Activated CD8-positive, alpha-beta memory T cell treated with anti-CD3 and anti-CD28 coated beads for 24 hours (primary cell): Measurements from ENCODE around the gene CENPK.
"Not testable (repeated sequence)": the region's sequence is repeated elsewhere in the genome, so short reads cannot be mapped to it uniquely, and the experiment has no call there.

Source experiments
- DNase-seq: peaks from one replicate; pipeline ENCODE4 v3.0.0-alpha.2; 2020

The CENPK gene

GRCh38 chr5:65506961-65507360 is 56.0 kb downstream of the CENPK start:
- DNase-seq: no peak

- DNase-seq: no peak
Observed at GRCh38 chr5:65489119-65489518, 73.8 kb downstream of the CENPK start.

- DNase-seq: not testable (repeated sequence)
Observed at GRCh38 chr5:65488038-65488687, 74.8 kb downstream of the CENPK start.

DNA sequence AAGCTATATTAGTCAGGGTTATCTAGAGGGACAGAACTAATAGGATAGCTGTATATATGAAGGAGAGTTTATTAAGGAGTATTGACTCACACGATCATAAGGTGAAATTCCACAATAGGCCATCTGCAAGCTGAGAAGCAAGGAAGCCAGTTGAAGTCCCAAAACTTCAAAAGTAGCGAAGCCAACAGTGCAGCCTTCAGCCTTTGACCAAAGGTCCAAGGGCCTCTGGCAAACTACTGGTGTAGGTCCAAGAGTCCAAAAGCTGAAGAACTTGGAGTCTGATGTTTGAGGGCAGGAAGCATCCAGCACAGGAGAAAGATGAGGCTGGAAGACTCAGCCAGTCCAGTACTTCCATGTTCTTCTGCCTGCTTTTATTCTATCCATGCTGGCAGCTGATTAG is 76.2 kb downstream of the CENPK start:
- DNase-seq: not testable (repeated sequence)

GRCh38 chr5:65485405-65485804 is 77.6 kb downstream of the CENPK start:
- DNase-seq: no peak

GRCh38 chr5:65483546-65484346 is 79.2 kb downstream of the CENPK start:
- DNase-seq: no peak

DNA sequence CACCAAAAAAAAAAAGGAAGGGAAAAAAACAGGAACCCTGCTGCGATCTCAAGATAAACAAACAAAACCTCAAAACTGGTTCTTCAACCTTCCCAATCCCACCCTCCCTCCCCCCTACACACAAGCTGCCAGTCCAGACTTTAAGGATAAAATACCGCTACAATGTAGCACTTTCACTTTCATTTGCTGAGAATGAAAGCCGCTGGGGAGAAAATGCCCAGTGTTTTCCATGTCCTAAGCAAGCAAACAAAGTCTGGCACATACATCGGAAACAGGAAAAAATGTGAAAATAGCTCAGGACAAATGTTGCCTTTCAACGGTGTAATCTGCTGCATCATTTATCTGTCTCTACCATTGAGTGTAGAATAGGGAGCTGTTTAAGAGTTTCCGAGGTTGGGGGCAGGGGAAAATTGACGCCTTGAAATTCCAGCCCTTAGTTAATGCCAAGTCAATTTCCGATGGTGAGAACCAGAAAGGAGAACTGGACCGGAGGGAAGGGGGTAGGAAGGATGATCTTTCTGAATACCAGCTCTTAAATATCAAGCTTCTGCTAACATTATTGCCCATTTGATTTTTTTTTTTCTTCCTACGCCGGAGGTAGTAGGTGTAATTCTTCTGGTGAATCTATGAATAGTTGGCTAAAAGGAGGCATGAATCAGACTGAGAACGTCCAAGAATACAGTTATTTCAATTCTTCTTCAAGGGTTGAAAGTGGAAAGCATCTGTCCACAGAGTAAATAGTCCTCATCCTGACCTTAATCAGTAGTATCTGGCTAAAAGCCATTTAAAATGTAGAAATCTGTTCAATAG is 80.0 kb downstream of the CENPK start:
- DNase-seq: no peak

DNA sequence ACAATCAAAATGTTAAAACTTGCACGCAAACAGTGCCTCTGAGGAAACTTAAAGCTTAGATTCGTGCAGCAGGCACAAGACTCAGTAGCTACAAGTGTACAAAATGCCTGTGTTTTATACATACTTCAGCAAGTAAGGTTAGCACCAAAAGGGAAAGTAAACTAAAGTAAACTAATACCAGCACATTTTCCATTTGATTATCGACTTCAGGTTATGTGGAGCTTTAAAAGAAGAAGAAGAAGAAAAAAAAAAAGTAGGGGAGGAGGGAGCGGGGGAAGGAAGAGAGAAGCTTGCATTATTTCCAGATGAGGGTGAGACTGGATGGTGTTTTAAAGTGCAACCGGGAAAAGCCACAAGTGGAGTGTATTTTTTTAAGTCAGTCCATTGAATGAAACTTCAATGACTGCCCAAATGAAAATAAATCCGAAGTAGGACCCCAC is 80.7 kb downstream of the CENPK start:
- no peak for DNase-seq

- peak; percentile 86 for DNase-seq
Observed at GRCh38 chr5:65481635-65482295, 81.2 kb downstream of the CENPK start, which contains the start of gene ADAMTS6. ADAMTS6 (minus strand) TSS chr5:65481920; CDS start chr5:65473673, 8,247 bp downstream.

GRCh38 chr5:65481171-65481581 is 81.8 kb downstream of the CENPK start:
- DNase-seq: no peak

- no peak for DNase-seq
Observed at GRCh38 chr5:65480306-65480865, 82.6 kb downstream of the CENPK start.

DNA sequence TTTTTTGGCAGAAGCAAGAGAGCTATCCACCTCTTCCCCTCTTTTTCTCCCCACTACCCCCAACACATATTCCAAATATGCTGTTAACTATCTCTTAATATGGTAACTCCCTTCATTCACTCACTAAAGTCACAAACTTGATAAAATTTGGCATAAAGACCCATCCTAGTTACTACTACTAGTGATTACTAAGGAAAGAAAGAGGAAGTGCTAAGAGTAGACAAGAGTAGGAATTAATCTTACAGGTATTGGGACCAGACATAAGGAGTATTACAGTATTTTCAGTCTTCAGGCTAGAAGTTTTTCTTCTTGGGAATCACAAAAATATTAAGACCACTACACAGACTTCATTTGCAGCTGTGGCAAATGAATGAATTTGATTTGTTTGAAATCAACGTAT is 83.4 kb downstream of the CENPK start:
- DNase-seq: no peak

- DNase-seq: no peak
Observed at GRCh38 chr5:65478336-65478735, 84.6 kb downstream of the CENPK start.

DNA sequence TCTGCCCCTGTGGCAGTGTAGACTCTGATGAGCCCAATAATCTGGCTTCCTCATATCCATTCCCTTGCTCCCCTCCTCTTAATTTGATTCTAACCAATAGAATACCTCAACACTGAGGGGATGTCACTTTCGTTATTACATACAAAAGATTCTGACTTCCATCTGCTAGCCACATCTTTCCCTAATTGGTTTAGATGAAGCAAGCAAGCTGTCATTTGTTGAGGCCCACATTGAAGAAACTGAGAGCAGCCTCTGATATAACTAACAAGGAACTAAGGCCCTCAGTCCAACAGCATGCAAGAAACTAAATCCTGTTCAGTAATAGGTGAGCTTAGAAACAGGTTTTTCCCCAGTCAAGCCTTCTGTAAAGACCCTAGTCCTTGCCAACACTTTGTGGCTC is 87.1 kb downstream of the CENPK start:
- no peak for DNase-seq

DNA sequence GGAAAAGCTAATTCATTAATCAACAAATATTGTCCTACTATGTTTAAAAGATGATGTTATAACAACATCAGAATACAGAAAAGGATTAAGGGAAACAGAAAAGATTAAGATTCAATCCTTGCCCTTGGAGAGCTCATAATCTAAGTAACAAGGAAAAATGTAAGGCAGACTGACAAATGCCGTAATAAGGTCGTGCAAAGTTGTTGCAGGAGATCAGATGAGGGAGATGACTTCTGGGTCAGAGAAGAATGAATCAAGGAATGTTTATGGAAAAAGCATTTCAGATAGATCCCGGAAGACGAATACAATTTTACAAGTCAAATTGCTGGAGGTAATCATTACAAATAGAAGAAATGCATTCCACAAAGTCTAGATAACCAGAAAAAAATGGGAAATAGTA is 87.6 kb downstream of the CENPK start:
- no peak for DNase-seq

DNA sequence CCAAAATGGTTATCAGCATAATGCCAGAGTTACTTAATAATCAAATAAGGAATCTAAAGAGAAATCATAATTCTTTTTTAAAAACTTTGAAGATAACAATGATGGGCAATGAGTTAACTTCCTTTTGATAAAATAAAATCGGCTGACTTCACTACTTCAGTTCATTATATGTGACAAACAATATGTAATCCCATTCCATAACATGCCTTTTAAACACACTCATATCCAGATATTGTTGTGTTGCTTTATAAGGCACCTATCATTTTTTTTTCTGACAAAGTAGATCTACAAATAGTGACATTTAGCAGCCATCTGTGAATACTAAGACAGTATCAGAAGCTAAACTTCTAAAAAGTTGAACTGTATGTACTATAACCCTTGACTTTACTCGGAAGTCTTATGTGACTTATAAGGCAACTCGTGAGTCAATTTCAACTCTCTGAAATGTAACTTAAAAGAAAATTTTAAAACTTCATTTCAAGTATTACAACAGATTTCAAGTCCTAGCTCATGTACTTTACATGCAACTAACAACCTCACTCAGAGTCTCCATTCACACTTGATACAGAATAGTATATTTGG is 88.7 kb downstream of the CENPK start:
- DNase-seq: no peak

DNA sequence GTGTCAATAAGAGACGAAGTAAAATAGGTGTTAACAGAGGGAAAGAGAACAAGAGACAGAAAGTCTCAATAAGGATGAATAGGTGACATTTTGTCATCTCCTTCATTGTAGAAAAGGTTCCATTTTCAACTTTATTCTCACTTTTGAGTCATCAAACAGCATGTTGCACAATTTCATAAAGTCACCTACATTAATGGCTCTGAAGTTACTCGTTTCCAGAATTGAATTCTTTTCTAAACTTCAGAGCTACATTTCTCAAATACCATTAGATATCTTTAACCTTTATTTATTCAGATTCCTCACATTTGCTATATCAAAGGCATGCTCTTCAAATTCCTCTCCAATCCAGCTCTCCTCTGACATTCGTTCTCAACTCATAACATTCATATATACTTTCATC is 94.3 kb downstream of the CENPK start:
- DNase-seq: no peak
